HFFc6 (cell line): ENCODE measurements around the gene MAPK8IP2. TPM values are rescaled to one million over a fixed set of nuclear protein-coding genes. Genes with fewer than 3 reads are reported as not detected.

Source experiments
- DNase-seq: peaks from one replicate; pipeline ENCODE4 v3.0.0-alpha.2; 2018
- H3K27ac Mint-ChIP-seq: 2 replicates; pipeline ENCODE4 v1.8.0; 2020; ENCODE audit warnings: mild to moderate bottlenecking, mixed read lengths
- H3K27me3 Mint-ChIP-seq: 2 replicates; pipeline ENCODE4 v1.8.0; 2021; ENCODE audit warnings: mild to moderate bottlenecking, moderate library complexity, mixed read lengths; ENCODE audit not compliant: insufficient read depth
- H3K36me3 Mint-ChIP-seq: 2 replicates; pipeline ENCODE4 v1.8.0; 2021; ENCODE audit warnings: low read depth, mixed read lengths
- H3K4me1 Mint-ChIP-seq: 2 replicates; pipeline ENCODE4 v1.8.0; 2020; ENCODE audit warnings: low read depth, mixed read lengths
- H3K4me3 Mint-ChIP-seq: 2 replicates; pipeline ENCODE4 v1.8.0; 2020; ENCODE audit warnings: mild to moderate bottlenecking, moderate library complexity, mixed read lengths
- H3K9me3 Mint-ChIP-seq: 2 replicates; pipeline ENCODE4 v1.8.0; 2020; ENCODE audit warnings: mild to moderate bottlenecking, mixed read lengths
- total RNA-seq, 6 experiments: library from RNA; stranded (reverse); fragmentation: NEBNext Ultra II Directional; extraction: Animal tissue kit (Norgen Biotek cat#: 25700); gene quantifications; 2 replicates in 1 of 6; 3 replicates in 5 of 6; pipeline ENCODE4 v1.2.3, GENCODE V29; 2021
- TF ChIP-seq, protein P1 (sequence below): fragments of 200-600 bp; sonication (generic); IDR thresholded peaks from 2 replicates; pipeline ENCODE4 v1.5.0; 2021; ENCODE audit warnings: antibody characterized with exemption, mild to moderate bottlenecking

MAPK8IP2 gene
- total RNA-seq, 6 experiments from 2014 or later = 0.14 to 0.25 (median 0.15) TPM

DNA sequence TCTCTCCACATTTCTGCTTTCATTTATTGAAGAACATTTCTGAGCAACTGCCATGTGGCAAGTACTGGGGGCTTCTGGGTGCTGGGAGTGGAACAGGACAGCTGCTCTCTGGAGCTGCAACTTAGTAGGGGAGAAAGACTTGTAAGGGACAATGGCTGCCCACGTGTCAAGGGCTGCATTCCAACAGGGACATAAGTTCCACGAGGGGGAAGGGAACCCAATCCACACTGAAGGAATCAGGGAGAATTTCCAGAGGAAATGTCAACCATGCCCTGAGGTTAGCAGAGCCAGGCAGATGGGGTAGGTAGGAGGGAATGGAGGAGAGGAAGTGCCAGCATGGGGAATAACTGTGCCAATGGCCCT, 1.7 kb downstream of the MAPK8IP2 start:
- H3K4me1 Mint-ChIP-seq = no peaks in the 10 kb centered on the region; the same call in 1 of the 2 replicates
- no peak overlapping the region for H3K4me3 Mint-ChIP-seq
- no peak overlapping the region for H3K27ac Mint-ChIP-seq
- H3K36me3 Mint-ChIP-seq = peaks cover 4% of the 10 kb centered on the region; the same call in 1 of the 2 replicates
- peaks cover 35% of the 10 kb centered on the region for H3K27me3 Mint-ChIP-seq
- H3K9me3 Mint-ChIP-seq = peaks cover 4% of the 10 kb centered on the region; the same call in 1 of the 2 replicates
- TF ChIP-seq, protein P1, sequence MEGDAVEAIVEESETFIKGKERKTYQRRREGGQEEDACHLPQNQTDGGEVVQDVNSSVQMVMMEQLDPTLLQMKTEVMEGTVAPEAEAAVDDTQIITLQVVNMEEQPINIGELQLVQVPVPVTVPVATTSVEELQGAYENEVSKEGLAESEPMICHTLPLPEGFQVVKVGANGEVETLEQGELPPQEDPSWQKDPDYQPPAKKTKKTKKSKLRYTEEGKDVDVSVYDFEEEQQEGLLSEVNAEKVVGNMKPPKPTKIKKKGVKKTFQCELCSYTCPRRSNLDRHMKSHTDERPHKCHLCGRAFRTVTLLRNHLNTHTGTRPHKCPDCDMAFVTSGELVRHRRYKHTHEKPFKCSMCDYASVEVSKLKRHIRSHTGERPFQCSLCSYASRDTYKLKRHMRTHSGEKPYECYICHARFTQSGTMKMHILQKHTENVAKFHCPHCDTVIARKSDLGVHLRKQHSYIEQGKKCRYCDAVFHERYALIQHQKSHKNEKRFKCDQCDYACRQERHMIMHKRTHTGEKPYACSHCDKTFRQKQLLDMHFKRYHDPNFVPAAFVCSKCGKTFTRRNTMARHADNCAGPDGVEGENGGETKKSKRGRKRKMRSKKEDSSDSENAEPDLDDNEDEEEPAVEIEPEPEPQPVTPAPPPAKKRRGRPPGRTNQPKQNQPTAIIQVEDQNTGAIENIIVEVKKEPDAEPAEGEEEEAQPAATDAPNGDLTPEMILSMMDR = no peak
- no peak for DNase-seq

DNA sequence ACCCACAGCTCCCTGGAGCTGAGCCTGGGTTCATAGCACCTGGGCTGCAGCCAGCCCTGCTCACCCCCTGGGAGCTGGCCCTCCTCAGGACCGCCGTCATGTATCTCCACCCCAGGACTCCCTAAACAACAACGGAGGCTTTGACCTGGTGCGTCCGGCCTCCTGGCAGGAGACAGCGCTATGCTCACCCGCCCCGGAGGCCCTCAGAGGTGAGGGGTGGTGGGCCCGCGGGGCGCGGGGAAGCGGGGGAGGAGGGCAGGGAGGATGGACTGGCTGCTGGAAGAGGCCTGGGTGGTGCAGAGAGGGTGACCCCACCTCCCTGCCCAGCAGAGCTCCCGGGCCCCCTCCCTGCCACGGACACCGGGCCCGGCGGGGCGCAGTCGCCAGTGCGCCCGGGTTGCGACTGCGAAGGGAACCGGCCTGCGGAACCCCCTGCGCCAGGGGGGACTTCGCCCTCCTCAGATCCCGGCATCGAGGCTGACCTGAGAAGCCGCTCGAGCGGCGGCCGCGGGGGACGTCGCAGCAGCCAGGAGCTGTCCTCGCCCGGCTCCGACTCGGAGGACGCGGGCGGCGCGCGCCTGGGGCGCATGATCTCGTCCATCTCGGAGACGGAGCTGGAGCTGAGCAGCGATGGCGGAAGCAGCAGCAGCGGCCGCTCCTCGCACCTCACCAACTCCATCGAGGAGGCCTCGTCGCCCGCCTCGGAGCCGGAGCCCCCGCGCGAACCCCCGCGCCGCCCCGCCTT, 3.1 kb downstream of the MAPK8IP2 start:
- Mint-ChIP-seq H3K27me3 (peaks cover 45% of the 10 kb centered on the region), H3K9me3 (peaks cover 4% of the 10 kb centered on the region; the same call in 1 of the 2 replicates), H3K27ac (no peak overlapping the region), H3K4me3 (no peak overlapping the region), H3K36me3 (peaks cover 4% of the 10 kb centered on the region; the same call in 1 of the 2 replicates), H3K4me1 (no peaks in the 10 kb centered on the region; the same call in 1 of the 2 replicates)
- no peak for DNase-seq
- TF ChIP-seq, protein P1 = no peak

DNA sequence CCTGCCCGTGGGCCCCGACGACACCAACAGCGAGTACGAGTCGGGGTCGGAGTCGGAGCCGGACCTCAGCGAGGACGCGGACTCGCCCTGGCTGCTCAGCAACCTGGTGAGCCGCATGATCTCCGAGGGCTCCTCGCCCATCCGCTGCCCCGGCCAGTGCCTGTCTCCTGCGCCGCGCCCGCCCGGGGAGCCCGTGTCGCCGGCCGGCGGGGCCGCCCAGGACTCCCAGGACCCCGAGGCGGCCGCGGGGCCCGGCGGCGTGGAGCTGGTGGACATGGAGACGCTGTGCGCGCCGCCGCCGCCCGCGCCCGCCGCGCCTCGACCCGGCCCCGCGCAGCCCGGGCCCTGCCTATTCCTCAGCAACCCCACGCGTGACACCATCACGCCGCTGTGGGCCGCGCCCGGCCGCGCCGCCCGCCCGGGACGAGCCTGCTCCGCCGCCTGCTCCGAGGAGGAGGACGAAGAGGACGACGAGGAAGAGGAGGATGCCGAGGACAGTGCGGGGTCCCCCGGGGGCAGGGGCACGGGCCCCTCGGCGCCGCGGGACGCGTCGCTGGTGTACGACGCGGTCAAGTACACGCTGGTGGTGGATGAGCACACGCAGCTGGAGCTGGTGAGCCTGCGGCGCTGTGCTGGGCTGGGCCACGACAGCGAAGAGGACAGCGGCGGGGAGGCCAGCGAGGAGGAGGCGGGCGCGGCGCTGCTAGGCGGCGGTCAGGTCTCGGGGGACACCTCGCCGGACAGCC, 3.8 kb downstream of the MAPK8IP2 start:
- Mint-ChIP-seq H3K9me3 (peaks cover 4% of the 10 kb centered on the region; the same call in 1 of the 2 replicates), H3K27ac (no peak overlapping the region), H3K27me3 (peaks cover 47% of the 10 kb centered on the region), H3K36me3 (peaks cover 4% of the 10 kb centered on the region; the same call in 1 of the 2 replicates), H3K4me3 (no peak overlapping the region), H3K4me1 (no peaks in the 10 kb centered on the region; the same call in 1 of the 2 replicates)
- TF ChIP-seq, protein P1 = no peak
- DNase-seq = no peak

DNA sequence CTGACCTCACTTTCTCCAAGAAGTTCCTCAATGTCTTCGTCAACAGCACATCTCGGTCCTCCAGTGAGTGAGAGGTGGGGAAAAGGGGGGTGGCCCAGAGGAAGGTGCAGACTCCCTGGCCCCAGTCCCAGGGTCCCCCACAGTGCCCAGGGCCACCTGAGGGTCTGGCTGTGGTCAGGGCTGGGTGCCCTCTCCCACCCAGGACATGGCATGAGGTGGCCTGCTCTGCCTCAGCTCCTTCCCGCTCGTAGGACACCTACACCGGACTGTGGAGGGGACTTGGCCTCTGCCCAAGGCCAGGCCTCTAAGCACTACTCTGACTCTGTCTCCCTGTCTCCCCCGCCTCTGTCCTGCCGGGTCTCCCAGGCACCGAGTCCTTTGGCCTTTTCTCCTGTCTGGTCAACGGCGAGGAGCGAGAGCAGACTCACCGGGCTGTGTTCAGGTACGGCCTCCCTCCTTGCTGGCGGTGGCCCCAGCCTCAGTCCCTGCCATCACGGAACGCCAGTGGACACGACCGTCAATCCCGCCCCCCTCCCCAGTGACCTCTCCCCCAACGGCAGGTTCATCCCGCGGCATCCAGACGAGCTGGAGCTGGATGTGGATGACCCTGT, 4.5 kb downstream of the MAPK8IP2 start:
- Mint-ChIP-seq H3K9me3 (no peaks in the 10 kb centered on the region), H3K27ac (no peak overlapping the region), H3K4me3 (no peak overlapping the region), H3K36me3 (no peaks in the 10 kb centered on the region), H3K27me3 (peaks cover 44% of the 10 kb centered on the region), H3K4me1 (no peaks in the 10 kb centered on the region; the same call in 1 of the 2 replicates)
- DNase-seq = no peak
- TF ChIP-seq, protein P1 = no peak

DNA sequence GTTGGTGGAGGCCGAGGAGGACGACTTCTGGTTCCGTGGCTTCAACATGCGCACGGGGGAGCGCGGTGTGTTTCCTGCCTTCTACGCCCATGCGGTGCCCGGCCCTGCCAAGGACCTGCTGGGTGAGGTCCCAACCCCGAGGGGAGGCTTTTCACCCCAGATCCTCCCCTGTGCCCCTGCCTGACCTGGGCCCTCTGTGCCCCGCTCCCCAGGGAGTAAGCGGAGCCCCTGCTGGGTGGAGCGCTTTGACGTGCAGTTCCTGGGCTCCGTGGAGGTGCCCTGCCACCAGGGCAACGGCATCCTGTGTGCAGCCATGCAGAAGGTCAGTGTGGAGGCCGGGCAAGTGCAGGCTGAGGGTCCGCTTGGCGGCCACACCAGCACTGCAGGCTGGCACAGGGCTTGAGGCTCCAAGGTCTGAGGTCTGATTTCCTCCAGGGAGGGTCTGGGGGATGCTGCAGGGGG, 5.1 kb downstream of the MAPK8IP2 start:
- TF ChIP-seq, protein P1 = no peak
- no peak overlapping the region for H3K4me3 Mint-ChIP-seq
- H3K4me1 Mint-ChIP-seq = no peaks in the 10 kb centered on the region; the same call in 1 of the 2 replicates
- no peaks in the 10 kb centered on the region for H3K36me3 Mint-ChIP-seq
- peaks cover 47% of the 10 kb centered on the region for H3K27me3 Mint-ChIP-seq
- no peak for DNase-seq
- no peak overlapping the region for H3K27ac Mint-ChIP-seq
- H3K9me3 Mint-ChIP-seq = no peaks in the 10 kb centered on the region
